ENCODE results near the gene SPATA6L. TPM values are rescaled to one million over a fixed set of nuclear protein-coding genes. Genes with fewer than 3 reads are reported as not detected.

The SPATA6L gene
- total and polyA plus RNA-seq, 2 of the 4 experiments (the other 2 are of a cell fraction), result 0.18 to 0.84 TPM

- Histone ChIP-seq H2AK5ac (ENCODE audit: low read depth, low read length) (no peak overlapping the region), H4K8ac (ENCODE audit: low read depth in 2 of 2, low read length in 2 of 2) (no peak overlapping the region), H2BK15ac (ENCODE audit: low read depth, low read length) (no peak overlapping the region), H2AK9ac (replicated peaks; ENCODE audit: low read depth, low read length, poor library complexity) (no peak overlapping the region), H4K5ac (ENCODE audit: low read depth, low read length) (no peak overlapping the region), H4K91ac (ENCODE audit: insufficient read depth, low read depth, low read length) (no peak overlapping the region), H3K9ac (ENCODE audit: low read depth, low read length) (no peak overlapping the region), H2BK120ac (ENCODE audit: low read depth, low read length) (no peak overlapping the region), H2BK5ac (ENCODE audit: low read depth, low read length, poor library complexity, severe bottlenecking) (no peak overlapping the region), H3K4ac (ENCODE audit: low read depth, low read length) (no peak overlapping the region), H3K9me3 (ENCODE audit: control insufficient read depth, insufficient read depth, low read length) (no peaks in the 10 kb centered on the region), H3K79me1 (ENCODE audit: low read depth in 1 of 2, low read length in 2 of 2) (no peaks in the 10 kb centered on the region), H2AFZ (replicated peaks; ENCODE audit: low read length, poor library complexity) (no peak overlapping the region), H3K36me3 (ENCODE audit: control insufficient read depth, insufficient read depth, low read length) (peaks cover 2% of the 10 kb centered on the region), H3K56ac (ENCODE audit: extremely low read depth, insufficient read depth, low read length) (no peak overlapping the region), H3K4me3 (ENCODE audit: insufficient read depth, low read depth, low read length) (no peak overlapping the region), H2BK20ac (ENCODE audit: low read depth, low read length) (no peak overlapping the region), H3K9me1 (ENCODE audit: insufficient read depth, low read length) (no peaks in the 10 kb centered on the region), H3K23ac (ENCODE audit: low read depth, low read length) (no peak overlapping the region), H3K27ac (ENCODE audit: insufficient read depth, low read length) (no peak overlapping the region), H3K14ac (replicated peaks; ENCODE audit: low read depth, low read length) (no peak overlapping the region), H3K4me2 (ENCODE audit: low read depth, low read length) (no peak overlapping the region), H3K27me3 (ENCODE audit: control insufficient read depth, insufficient read depth, low read length) (peaks cover 3% of the 10 kb centered on the region; the same call in 1 of the 2 replicates), H3K18ac (ENCODE audit: low read depth, low read length) (no peak overlapping the region), H4K20me1 (ENCODE audit: insufficient read depth, low read length) (no peaks in the 10 kb centered on the region), H3K4me1 (ENCODE audit: control insufficient read depth, insufficient read depth, low read length) (no peaks in the 10 kb centered on the region)
- TF ChIP-seq CTCF (conservative IDR thresholded peaks at IDR 0.05; ENCODE audit: low read depth, low read length), result no peak
- TF ChIP-seq MAFK (IDR thresholded peaks at IDR 0.05; ENCODE audit: low read depth, low read length), result no peak
- no peak for TF ChIP-seq BHLHE40 (IDR thresholded peaks at IDR 0.05; ENCODE audit: low read depth, low read length)
- TF ChIP-seq CEBPB (IDR thresholded peaks at IDR 0.05; ENCODE audit: low read depth, low read length), result no peak
- no peak for TF ChIP-seq ELK1 (IDR thresholded peaks at IDR 0.05; ENCODE audit: borderline replicate concordance, low read depth, low read length)
- TF ChIP-seq USF2 (IDR thresholded peaks at IDR 0.05; ENCODE audit: low read depth, low read length), result no peak
- TF ChIP-seq SMC3 (IDR thresholded peaks at IDR 0.05; ENCODE audit: low read depth, low read length), result no peak
- TF ChIP-seq FOS (IDR thresholded peaks at IDR 0.05; ENCODE audit: low read depth, low read length), result no peak
- TF ChIP-seq RCOR1 (IDR thresholded peaks at IDR 0.05; ENCODE audit: insufficient replicate concordance, low read length), result no peak
- no peak for TF ChIP-seq CHD1 (IDR thresholded peaks at IDR 0.05; ENCODE audit: low read depth, low read length)
- DNase-seq (no peak), ATAC-seq (ENCODE audit: low read depth) (no peak)
- POLR2A ChIA-PET (ENCODE audit: unreplicated experiment), result no interaction called here
- 73% methylated on average over 7 of the region's 8 CpGs; no CpG with 5 or more reads in 1 of the 2 experiments for WGBS, 2 experiments (ENCODE audit: extremely low coverage in 2 of 2, insufficient read length in 1 of 2)
- dilution Hi-C loops (cut with HindIII; ENCODE audit: low sequenced_read_pairs, unreplicated experiment) (no loop called here), intact Hi-C loops (cut with micrococcal nuclease) (loop anchor here (10.0 kb wide), 1 partner anchor 58 kb away; no protein-coding TSS in a partner anchor), in situ Hi-C loops (cut with MboI; ENCODE audit: low sequenced_read_pairs) (no loop called here)
- CTCF ChIA-PET, result no interaction called here
- no TSS peak for BruUV-seq (replicated peaks)
Observed at GRCh38 chr9:4576448-4576847, 89.8 kb downstream of the SPATA6L start.
